Glomerular endothelial cell (primary cell): ENCODE measurements around the gene PCDHGC3. TPM values are rescaled to one million over a fixed set of nuclear protein-coding genes. Genes with fewer than 3 reads are reported as not detected.

Source experiments
- DNase-seq: peaks from one replicate; pipeline ENCODE4 v3.0.0-alpha.2; 2011; ENCODE audit warnings: low read depth, low spot score; ENCODE audit errors: extremely low read depth
- total RNA-seq: library from RNA; depleted of rRNA; stranded (reverse); fragments of >200 nt; gene quantifications from 2 replicates; pipeline ENCODE4 v1.2.3, GENCODE V29; 2015

Gene PCDHGC3
- total RNA-seq, 1 donor from 2014 or later, result 43.0 TPM

- no peak for DNase-seq
Observed at GRCh38 chr5:141484641-141485311, 9.0 kb downstream of the PCDHGC3 start, which contains the start of gene PCDHGC4. Gene PCDHGC4, plus strand, starts transcription at chr5:141485030. Its CDS starts 144 bp downstream, at chr5:141485174.

GRCh38 chr5:141485321-141486055 lies 9.7 kb downstream of the PCDHGC3 start:
- DNase-seq, result no peak

GRCh38 chr5:141486091-141486490 lies 10.3 kb downstream of the PCDHGC3 start:
- no peak for DNase-seq

DNA sequence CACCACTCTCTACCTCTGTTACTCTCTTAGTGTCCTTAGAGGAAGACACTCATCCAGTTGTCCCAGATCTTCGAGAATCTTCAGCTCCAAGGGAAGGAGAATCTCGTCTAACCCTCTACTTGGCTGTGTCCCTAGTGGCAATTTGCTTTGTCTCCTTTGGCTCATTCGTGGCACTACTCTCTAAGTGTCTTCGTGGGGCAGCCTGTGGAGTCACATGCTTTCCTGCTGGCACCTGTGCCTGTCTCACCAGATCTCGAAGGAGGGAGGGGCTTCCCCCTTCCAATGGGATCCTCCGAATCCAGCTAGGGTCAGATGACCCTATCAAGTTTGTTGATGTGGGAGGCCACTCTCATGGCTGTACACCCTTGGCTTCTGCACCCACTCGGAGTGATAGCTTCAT lies 11.4 kb downstream of the PCDHGC3 start:
- no peak for DNase-seq

GRCh38 chr5:141488591-141489561 lies 13.1 kb downstream of the PCDHGC3 start, which contains the start of gene PCDHGC5:
Gene PCDHGC5, plus strand, starts transcription at chr5:141489081. Its CDS starts 160 bp downstream, at chr5:141489241.
- DNase-seq, result no peak

DNA sequence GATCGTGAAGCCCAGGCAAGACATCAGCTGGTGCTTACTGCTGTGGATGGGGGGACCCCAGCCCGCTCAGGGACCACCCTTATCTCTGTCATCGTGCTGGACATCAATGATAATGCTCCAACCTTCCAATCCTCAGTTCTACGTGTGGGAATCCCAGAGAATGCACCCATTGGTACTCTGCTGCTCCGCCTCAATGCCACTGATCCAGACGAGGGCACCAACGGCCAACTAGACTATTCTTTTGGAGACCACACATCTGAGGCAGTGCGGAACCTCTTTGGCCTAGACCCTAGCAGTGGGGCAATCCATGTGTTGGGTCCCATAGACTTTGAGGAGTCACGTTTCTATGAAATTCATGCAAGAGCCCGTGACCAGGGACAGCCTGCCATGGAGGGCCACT lies 14.1 kb downstream of the PCDHGC3 start:
- no peak for DNase-seq

DNA sequence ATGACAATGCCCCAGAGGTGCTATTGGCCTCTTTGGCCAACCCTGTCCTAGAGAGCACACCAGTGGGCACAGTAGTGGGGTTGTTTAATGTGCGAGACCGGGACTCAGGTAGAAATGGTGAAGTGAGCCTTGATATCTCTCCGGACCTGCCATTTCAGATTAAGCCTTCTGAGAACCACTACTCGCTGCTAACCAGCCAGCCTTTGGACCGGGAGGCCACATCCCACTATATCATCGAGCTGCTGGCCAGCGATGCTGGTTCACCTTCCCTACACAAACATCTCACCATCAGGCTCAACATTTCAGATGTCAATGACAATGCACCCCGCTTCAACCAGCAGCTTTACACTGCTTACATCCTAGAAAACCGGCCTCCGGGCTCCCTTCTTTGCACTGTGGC lies 14.5 kb downstream of the PCDHGC3 start:
- no peak for DNase-seq

DNA sequence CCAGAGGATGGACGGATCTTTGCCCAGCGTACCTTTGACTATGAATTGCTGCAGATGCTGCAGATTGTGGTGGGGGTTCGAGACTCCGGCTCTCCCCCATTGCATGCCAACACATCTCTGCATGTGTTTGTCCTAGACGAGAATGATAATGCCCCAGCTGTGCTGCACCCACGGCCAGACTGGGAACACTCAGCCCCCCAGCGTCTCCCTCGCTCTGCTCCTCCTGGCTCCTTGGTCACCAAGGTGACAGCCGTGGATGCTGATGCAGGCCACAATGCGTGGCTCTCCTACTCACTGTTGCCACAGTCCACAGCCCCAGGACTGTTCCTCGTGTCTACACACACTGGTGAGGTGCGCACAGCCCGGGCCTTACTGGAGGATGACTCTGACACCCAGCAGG lies 15.0 kb downstream of the PCDHGC3 start:
- no peak for DNase-seq

- no peak for DNase-seq
Observed at GRCh38 chr5:141491323-141492167, 15.8 kb downstream of the PCDHGC3 start.

GRCh38 chr5:141492168-141492885 lies 16.6 kb downstream of the PCDHGC3 start:
- DNase-seq, result no peak

DNA sequence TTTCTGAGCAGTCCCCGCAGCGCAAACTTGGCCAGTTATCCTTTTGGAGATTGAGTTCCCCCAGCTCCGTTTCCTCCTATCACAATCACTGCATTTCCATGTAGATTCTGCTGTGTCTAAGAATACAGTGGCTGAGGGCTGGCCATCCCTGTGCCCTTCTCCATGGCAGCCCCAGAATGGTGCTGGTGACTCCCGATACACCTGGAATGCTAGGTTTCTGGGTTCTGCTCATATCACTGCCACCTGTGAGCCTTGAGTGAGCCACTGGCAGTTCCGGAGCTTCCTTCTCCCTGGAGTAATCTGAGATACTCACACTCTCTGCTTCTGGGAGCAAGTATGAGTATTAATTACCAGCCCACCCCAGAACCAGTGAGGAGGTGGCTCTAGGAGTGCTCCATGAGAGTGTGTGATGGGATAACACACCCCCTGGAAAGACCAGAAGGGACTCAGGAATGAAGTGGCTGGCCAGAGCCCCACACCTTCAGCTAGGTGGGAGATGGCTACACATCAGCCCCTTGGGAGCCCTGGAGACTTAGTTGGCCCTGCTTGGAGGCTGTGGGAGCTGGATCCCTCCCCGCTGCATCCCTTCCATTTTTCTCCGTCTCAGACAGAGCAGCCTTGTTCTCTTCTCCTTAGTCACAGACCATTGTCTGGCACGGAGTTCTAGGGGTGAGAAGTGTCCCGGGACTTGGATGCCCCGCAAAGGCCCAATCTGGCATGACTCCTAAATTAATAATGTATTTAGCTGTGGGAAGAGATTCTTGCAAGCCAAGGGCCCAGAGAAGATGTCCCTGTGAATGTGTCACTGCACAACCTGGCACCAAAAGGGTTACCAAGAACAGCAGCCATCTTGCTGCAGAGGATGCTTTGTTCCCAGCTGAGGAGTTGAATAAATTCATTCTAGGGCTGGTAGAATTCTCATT lies 18.0 kb downstream of the PCDHGC3 start:
- DNase-seq, result no peak

DNA sequence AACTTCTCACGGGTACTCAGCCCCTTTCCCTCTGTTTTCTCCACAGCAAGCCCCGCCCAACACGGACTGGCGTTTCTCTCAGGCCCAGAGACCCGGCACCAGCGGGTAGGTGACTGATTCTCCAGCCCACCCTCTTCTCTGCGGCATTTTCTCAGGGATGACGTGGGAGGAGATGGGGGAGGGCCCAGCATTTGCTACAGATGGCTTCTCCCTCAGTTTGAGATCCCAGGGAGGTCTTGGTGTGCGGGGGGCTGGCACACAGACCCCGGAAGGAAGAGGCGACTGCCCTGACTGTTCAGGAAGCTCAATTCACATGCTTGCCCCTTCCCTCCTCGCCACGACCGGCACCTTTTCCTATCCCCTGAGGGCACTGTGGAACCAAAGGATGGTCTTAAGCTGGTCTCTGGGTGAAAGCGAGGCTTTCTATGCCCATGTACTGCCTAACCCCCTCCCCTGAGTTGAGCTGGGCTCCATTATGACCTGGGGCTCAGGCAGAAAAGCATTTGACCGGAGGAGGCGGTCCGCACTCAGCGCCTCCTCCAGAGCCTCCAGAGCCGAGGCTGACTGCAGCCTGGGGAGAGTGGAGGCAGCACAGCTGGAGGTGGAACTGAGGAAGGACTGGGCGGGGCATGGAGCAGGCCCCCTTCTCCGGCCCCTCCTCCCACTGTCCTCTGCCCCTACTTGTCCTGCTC lies 19.1 kb downstream of the PCDHGC3 start:
- no peak for DNase-seq

DNA sequence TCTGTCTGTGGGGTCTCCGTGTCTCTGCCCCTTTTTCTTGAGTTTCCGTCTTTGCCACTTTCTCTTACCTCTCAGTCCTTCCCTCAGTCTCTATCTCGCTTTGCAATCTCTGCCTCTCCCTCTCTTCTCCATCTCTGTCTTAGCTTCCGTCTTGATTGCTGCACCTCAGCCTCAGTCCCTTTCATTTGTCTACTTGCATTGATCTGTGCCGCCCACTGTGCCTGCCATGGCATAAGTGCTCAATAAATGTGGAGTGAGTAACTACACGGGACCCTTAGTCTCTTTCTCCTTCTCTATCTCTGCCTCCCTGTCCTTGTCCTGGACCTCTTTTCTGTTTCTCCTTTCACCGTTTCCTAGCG lies 19.7 kb downstream of the PCDHGC3 start:
- DNase-seq, result no peak

DNA sequence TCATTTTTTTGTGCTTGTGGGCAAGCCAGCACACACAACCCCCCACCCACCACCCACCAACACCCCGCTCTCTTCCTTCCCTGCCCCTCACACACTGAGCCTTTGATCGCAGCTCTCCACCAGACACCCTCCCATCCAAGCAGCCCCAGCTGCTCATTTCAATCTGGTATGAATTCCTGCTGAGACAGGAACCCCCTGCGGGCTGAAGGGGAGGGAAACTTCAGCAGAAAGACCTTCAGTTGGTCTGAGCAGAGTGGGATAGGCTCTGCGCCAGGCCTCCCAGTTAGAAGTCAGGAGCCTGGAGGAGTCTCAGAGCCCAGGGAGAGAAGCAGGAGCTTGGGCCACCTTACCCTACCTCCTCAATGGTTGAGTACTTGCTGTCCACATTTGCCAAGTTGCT lies 20.3 kb downstream of the PCDHGC3 start:
- no peak for DNase-seq

DNA sequence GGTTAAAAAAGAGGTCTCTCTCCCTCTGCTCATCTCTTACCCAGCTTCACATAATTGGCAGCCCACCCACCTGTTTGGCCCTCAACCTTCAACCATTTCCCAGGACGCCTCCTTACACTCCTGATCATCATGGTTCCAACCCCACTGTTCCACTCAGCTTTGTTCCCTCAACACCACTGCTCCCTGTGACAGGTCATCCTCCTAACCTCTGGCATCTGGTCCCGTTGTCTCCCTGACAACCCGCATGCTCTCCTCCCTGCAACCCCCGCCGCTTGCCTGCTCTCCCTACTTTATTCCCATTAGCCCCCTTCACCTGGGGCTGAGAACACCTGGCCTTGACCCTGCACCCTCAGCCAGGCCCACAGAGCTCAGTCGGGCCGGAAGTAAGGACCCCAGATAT lies 26.0 kb downstream of the PCDHGC3 start:
- no peak for DNase-seq

- no peak for DNase-seq
Observed at GRCh38 chr5:141503681-141504080, 27.9 kb downstream of the PCDHGC3 start.

GRCh38 chr5:141504216-141504615 lies 28.4 kb downstream of the PCDHGC3 start:
- DNase-seq, result no peak
